NCI-H2196 treated with DMSO at 0.1 percent for 48 hours (cell line): ENCODE data around the gene PITPNB.

ENCODE experiments used
- DNase-seq: peaks from one replicate; lab custom pipeline; 2025; ENCODE audit not compliant: unreplicated experiment; lab: John Stamatoyannopoulos, UW

The PITPNB gene

GRCh38 chr22:27835446-27835845 lies 83.6 kb downstream of the PITPNB start:
- no peak for DNase-seq

GRCh38 chr22:27834364-27835185 lies 84.5 kb downstream of the PITPNB start:
- no peak for DNase-seq

- no peak for DNase-seq
Measured at GRCh38 chr22:27833803-27834202, 85.3 kb downstream of the PITPNB start.

GRCh38 chr22:27832606-27833005 lies 86.5 kb downstream of the PITPNB start:
- no peak for DNase-seq

- DNase-seq = no peak
Measured at GRCh38 chr22:27829620-27830019, 89.4 kb downstream of the PITPNB start.

GRCh38 chr22:27827604-27828587 lies 91.2 kb downstream of the PITPNB start:
- DNase-seq = no peak

- DNase-seq = no peak
Measured at GRCh38 chr22:27825174-27825573, 93.9 kb downstream of the PITPNB start.

- no peak for DNase-seq
Measured at GRCh38 chr22:27823221-27823620, 95.8 kb downstream of the PITPNB start.

GRCh38 chr22:27820896-27821866 lies 97.9 kb downstream of the PITPNB start:
- DNase-seq = no peak

GRCh38 chr22:27816552-27816951 lies 102.5 kb downstream of the PITPNB start:
- no peak for DNase-seq

GRCh38 chr22:27815826-27816530 lies 103.1 kb downstream of the PITPNB start:
- DNase-seq = no peak

GRCh38 chr22:27814993-27815392 lies 104.1 kb downstream of the PITPNB start:
- DNase-seq = no peak

GRCh38 chr22:27811778-27812177 lies 107.3 kb downstream of the PITPNB start:
- no peak for DNase-seq

- peak; percentile 27 for DNase-seq
Measured at GRCh38 chr22:27810609-27811151, 108.4 kb downstream of the PITPNB start.

GRCh38 chr22:27809700-27810608 lies 109.1 kb downstream of the PITPNB start:
- no peak for DNase-seq

- no peak for DNase-seq
Measured at GRCh38 chr22:27809226-27809603, 109.8 kb downstream of the PITPNB start.

GRCh38 chr22:27808451-27809225 lies 110.4 kb downstream of the PITPNB start:
- DNase-seq = no peak

GRCh38 chr22:27805841-27806240 lies 113.2 kb downstream of the PITPNB start:
- no peak for DNase-seq
